ENCODE results near the gene UNKL.

UNKL gene

DNA sequence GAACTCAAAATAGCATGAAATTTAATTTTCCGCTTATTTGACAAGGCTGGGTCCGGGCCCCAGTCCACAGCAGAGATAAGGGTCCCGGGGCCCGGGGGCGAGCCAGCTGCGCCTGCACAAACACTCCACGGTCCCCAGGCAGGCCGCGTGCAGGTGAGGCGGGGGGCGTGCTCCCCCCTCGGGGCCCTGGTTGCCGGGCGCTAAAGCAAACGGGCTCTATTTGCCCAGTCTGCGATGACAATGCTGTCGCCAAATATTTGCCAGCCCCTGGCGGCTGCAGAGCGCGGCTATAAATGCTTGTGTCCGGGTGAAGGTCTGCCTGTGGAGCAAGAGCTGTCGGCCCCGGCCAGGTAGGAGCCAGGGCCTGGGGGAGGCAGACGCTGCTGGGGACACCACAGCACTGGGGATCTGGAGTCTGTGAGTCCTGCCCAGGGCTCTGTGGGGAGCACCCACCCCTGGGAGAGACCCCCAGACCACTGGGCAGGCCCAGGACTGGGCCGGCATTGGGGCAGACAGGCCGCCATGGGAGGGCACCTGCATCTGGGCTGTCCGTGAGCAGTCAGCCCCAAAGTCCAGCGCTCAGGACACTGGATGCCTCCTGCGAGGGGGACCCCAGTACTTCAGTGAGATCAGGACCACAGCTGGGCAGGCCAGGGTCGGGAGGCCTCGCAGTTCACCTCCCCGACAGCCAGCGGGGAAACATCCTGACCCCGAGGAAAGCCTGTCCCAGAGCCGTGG lies 16.4 kb upstream of the UNKL start, which contains the start of gene PERCC1:
Gene PERCC1 (plus strand): TSS at position 320 of the 738 bp plus-strand sequence. CDS start 1,516 bp downstream, outside the sequence.
- no peak for DNase-seq

- no peak for DNase-seq
These were observed 15.8 kb upstream of the UNKL start for GRCh38 chr16:1430214-1430758.

DNA sequence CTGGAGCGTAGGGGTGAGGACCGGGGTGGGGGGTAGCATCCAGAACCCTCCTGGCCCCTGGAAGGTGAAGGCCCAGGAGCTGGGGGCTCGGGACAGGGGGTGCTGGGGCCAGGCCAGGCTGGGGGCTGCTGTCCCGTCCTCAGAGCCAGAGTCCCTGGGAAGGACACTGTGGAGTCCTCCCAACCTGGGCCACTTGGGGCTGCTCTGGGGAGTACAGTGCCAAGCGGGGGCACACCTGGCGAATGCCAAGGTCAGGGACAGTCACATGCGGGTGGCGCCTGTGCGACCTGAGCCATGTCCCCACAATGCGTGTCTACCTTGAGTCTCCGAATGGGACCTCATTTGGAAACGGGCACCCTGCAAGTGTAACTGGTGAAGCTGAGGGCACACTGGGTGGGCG lies 15.1 kb upstream of the UNKL start:
- DNase-seq = no peak

GRCh38 chr16:1429012-1429411 lies 14.5 kb upstream of the UNKL start:
- no peak for DNase-seq

- no peak for DNase-seq
These were observed 14.0 kb upstream of the UNKL start for GRCh38 chr16:1428511-1428910.

DNA sequence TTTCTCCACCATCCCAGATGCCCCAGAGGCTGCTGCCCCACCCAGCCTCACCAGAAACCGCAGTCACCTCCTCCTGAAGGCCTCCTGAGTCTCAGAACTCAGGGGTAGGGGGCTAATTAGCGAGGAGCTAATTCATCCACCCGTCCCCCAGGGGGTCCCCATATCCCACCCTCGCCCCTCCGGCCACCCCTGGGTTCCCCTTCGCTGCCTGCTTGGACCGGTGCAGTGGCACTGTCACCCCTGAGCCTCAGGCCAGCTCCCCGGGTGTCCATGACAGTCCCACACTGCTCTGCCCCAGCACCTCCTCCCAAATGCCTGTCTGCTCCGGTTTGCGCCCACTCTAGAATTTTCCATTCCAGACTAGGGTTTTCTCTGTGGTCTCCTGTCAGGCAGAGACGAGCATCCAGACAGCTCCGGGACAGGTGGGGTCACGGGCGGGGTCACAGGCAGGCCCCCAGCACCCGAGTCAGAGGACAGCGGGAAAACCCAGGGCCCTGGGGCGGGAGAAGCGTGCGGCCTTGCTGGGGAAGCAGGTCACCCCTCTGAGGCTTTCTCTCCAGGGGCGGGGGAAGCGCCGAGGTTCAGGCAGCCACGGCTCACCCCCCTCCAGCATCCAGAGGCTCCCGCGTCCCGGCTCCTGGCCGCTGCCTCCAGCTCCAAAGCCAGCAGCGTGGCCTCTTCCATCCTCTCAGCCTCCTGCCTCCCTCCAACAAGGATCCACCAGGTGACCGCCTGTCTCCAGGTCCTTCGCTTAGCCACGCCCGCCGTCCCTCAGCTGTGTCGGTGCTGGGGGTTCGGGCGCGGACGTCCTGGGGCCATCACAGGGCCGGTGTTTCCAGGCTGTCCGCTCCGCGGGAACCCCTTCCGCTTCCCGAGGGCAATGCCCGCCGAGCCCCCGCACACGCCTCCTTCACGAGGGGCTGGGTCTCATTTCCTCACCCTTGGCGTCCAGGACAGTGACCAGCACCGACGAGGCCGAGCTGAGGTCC lies 13.3 kb upstream of the UNKL start:
- no peak for DNase-seq

DNA sequence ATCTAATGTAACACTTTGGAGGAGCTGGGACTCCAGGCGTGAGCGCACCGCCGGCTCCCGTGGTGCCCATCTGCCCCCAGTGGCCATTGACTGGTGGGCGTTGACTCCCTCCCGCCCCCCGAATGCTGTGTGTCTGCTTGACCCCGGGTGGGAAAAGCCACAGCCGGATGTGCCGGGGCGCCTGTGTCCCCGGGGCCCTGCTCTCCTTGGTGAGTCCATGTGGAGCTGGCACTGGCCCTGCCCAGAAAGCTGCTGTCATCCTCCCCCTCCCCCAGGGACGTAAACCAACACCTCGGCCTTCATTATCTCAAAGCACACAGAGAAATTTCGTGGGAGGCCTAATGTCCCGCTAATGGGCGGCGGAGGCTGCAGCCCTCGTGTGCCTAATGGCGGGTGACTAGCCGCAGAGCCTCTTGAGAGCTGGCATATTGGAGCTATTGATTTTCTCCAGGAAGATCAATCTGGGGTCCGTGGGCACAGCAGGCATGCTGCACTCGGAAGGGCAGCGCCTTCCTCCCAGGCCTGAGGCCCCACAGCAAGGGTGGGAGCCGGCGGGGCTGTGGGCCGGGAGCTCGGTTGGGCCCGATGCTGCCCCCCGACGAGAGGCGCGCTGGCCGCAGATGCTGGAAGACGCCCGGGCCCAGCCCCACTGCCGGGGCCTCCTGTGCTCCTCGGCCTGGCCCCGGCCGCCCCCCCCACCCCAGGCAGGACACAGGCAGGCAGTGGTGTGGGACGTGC lies 12.4 kb upstream of the UNKL start:
- no peak for DNase-seq

DNA sequence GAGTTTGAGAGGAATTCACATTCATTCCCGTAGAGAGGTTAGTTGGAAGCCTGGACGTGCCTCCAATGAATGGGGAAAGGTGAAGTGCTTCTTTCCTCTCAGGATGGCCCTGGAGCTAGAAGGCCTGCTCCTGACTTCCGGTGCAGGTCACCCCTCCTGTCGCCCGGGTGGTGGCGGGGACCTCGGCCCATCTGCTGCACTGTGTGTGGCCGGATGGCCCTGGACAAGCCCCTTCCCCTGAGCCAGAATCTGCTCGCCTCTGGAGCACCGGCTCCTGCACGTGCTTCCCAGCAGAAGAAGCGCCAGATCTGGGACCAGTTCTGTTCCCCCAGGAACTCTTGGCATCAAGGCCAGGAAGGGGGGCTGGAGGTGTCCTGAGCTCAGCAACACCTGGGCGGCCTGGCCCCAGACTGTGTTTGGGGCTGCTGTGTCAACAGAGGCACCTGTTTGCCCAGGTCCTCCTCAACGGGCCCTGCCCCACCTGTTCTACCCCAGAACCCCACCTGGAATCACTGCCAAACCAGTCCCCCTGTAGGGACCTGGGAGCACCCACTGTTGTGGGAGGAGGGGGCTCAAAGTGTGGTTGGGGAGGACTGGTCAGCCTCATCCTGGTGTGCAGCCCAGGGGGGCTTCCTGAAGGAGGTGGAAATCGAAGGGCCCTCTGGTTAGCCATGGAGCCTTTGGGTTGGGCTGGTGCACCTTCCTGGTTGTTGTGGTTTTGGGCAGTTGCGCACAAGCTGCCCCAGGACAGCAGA lies 11.3 kb upstream of the UNKL start:
- no peak for DNase-seq

DNA sequence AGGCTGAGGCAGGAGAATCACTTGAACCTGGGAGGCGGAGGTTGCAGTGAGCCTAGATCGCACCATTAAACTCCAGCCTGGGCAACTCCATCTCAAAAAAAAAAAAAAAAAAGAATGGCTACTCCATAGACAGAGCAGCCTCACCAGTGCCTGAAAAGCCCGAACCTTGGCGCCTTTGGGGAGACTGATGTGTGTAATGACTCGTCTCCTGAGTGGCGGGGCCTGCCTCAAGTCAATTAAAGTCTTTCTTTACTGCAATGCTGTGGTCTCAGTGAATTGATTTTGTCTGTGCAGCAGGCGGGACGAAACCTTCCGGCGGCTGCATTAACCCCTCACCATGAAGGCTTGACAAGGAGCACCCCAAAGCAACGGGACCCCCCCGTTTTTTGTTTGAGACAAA lies 9.5 kb upstream of the UNKL start:
- no peak for DNase-seq

- no peak for DNase-seq
These were observed 7.6 kb upstream of the UNKL start for GRCh38 chr16:1422076-1422475.

DNA sequence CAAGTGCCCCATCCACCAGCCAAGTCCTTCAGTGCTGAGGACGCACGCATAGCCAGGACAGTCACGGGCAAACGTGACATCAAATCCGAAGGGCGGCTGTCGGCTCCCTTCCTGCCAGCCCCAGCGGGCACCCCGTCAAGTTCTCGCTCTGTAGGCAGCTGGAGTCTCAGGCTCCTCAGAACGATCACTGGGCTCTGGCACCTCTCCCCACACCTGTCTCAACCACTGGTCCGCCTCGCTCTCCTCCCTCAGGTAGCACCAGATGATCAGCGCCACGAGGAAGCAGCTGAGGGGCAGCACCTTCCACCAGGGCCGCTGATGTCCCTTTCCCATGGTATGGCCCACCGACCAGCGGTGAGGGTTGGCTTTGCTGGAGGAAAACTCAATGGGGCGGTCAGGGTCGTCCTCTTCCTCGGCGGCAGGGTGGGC lies 5.6 kb upstream of the UNKL start:
- no peak for DNase-seq

- no peak for DNase-seq
These were observed 2.0 kb upstream of the UNKL start for GRCh38 chr16:1416521-1416941.

- peak; percentile 47 for DNase-seq
These were observed 596 bp downstream of the UNKL start for GRCh38 chr16:1413684-1414531.

- no peak for DNase-seq
These were observed 1.7 kb downstream of the UNKL start for GRCh38 chr16:1412847-1413246.

- peak; percentile 99 for DNase-seq
These were observed 6.2 kb downstream of the UNKL start for GRCh38 chr16:1408171-1408837.

DNA sequence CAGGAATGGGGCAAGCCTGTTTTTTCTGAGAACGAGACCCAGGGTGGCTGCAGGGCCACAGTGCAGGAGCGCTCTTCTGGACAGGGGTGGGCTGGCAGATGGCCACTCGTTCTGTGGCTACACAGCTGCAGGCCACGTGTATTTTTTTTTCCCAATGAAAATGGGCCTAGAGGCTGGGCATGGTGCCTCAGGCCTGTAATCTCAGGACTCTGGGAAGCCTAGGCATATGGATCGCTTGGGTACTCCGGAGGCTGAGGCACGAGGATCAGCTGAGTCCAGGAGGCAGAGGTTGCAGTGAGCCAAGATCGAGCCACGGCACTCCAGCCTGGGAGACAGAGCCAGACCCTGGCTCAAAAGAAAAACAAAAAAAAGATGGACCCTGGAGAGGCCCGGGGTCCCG lies 6.8 kb downstream of the UNKL start:
- no peak for DNase-seq

GRCh38 chr16:1403733-1404132 lies 10.8 kb downstream of the UNKL start:
- DNase-seq = no peak

- DNase-seq = no peak
These were observed 11.5 kb downstream of the UNKL start for GRCh38 chr16:1403036-1403435.

DNA sequence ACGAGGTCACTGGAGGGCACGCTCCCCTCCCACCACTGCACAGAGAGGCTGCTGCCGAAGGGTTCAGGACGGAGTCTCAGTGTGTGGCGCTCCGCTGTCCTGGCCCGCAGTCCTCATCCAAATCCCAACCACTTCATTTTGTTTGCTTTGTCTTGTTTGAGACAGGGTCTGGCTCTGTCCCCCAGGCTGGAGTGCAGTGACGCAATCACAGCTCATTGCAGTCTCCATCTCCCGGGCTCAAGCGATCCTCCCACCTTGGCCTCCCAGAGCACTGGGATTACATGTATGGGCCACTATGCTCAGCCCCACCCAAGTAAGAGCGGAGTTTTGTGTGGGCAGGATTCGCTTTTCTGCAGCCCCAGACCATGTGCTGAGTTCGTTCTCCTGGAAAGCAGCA lies 12.7 kb downstream of the UNKL start:
- DNase-seq = no peak

DNA sequence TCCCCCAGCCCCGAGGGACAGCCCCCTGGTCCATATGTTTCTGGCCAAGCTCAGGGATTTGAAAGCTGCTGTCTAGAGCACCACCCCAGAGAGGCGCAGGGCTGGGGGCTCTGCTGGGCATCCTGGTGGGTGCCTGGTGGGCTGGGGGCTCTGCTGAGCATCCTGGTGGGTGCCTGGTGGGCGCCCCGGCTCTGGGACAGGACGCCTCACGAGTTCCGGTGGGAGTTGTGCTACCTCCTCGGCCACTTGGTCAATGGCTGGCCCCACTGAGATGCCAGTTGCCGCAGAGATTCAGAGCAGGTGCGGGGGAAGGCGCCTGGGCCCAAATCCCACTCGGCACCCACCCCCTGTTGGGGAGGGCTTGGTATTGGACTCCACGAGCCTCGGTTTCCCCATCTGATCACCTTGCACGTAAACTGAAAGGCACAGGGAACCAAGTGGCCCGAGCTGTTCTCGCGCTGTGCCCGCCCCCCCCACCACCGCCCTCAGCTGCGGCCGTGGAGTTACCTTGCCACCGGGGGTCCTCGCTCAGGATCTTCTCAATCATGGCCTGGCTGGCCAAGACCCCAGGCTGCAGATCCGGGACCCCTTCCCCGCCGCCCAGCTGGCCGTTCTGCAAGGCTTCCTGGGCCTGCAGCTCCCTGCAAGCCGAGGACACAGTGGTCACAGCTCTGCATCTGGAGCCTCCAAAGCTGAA lies 13.3 kb downstream of the UNKL start:
- DNase-seq = no peak

Measured in effector CD8-positive, alpha-beta T cell (primary cell).